Measurements from ENCODE around the gene CDH13. TPM values are rescaled to one million over a fixed set of nuclear protein-coding genes. Genes with fewer than 3 reads are reported as not detected.

CDH13 gene
- total RNA-seq, 2 experiments from 2014 or later: not detected

- Histone ChIP-seq H3K27ac (ENCODE audit: low read depth, low read length, poor library complexity, severe bottlenecking) (no peak overlapping the region), H3K4me3 (ENCODE audit: low read depth, low read length, poor library complexity, severe bottlenecking) (no peak overlapping the region), H3K36me3 (ENCODE audit: insufficient read depth, low read length) (no peaks in the 10 kb centered on the region), H3K4me2 (ENCODE audit: low read length) (no peak overlapping the region), H3K4me1 (ENCODE audit: insufficient read depth, low read length, poor library complexity, severe bottlenecking) (no peaks in the 10 kb centered on the region), H3K9me3 (ENCODE audit: low read length) (no peaks in the 10 kb centered on the region), H2AFZ (ENCODE audit: low read length) (no peak overlapping the region), H3K79me2 (ENCODE audit: insufficient read depth, low read depth, low read length) (no peaks in the 10 kb centered on the region), H3K9me2 (ENCODE audit: insufficient read depth, low read length) (no peaks in the 10 kb centered on the region), H4K20me1 (ENCODE audit: insufficient read depth, low read length) (no peaks in the 10 kb centered on the region)
- CTCF ChIA-PET (ENCODE audit: unreplicated experiment): no interaction called here
- no peak for TF ChIP-seq EZH2phosphoT487 (IDR thresholded peaks at IDR 0.05; ENCODE audit: borderline replicate concordance, low read depth, low read length)
- no peak for TF ChIP-seq CTCF (conservative IDR thresholded peaks at IDR 0.05; ENCODE audit: low read length)
- DNase-seq (ENCODE audit: low spot score): no peak
- intact Hi-C loops (cut with micrococcal nuclease; ENCODE audit: unreplicated experiment): no loop called here
- BruUV-seq (replicated peaks): no TSS peak
- POLR2A ChIA-PET: no interaction called here
Measured at GRCh38 chr16:82796047-82796446, 169.3 kb downstream of the CDH13 start.

- POLR2A ChIA-PET: interaction anchor here (0.6 to 0.9 kb wide), 2 partner anchors 10 to 145 kb away, joined by 3 read pairs; no protein-coding TSS in a partner anchor
- DNase-seq (ENCODE audit: low spot score): no peak
- Histone ChIP-seq H3K4me1 (ENCODE audit: insufficient read depth, low read length, poor library complexity, severe bottlenecking) (no peaks in the 10 kb centered on the region), H3K9me2 (ENCODE audit: insufficient read depth, low read length) (no peaks in the 10 kb centered on the region), H3K9me3 (ENCODE audit: low read length) (no peaks in the 10 kb centered on the region), H4K20me1 (ENCODE audit: insufficient read depth, low read length) (no peaks in the 10 kb centered on the region), H3K36me3 (ENCODE audit: insufficient read depth, low read length) (no peaks in the 10 kb centered on the region), H3K4me2 (ENCODE audit: low read length) (no peak overlapping the region), H2AFZ (ENCODE audit: low read length) (no peak overlapping the region), H3K27ac (ENCODE audit: low read depth, low read length, poor library complexity, severe bottlenecking) (no peak overlapping the region), H3K79me2 (ENCODE audit: insufficient read depth, low read depth, low read length) (no peaks in the 10 kb centered on the region), H3K4me3 (ENCODE audit: low read depth, low read length, poor library complexity, severe bottlenecking) (no peak overlapping the region)
- BruUV-seq (replicated peaks): no TSS peak
- intact Hi-C loops (cut with micrococcal nuclease; ENCODE audit: unreplicated experiment): no loop called here
- TF ChIP-seq EZH2phosphoT487 (IDR thresholded peaks at IDR 0.05; ENCODE audit: borderline replicate concordance, low read depth, low read length) (no peak), CTCF (conservative IDR thresholded peaks at IDR 0.05; ENCODE audit: low read length) (no peak)
- CTCF ChIA-PET (ENCODE audit: unreplicated experiment): no interaction called here
Measured at GRCh38 chr16:82801361-82801760, 174.6 kb downstream of the CDH13 start.

- intact Hi-C loops (cut with micrococcal nuclease; ENCODE audit: unreplicated experiment): no loop called here
- BruUV-seq (replicated peaks): no TSS peak
- CTCF ChIA-PET (ENCODE audit: unreplicated experiment): no interaction called here
Measured at GRCh38 chr16:82805866-82806265, 179.1 kb downstream of the CDH13 start.

More at GRCh38 chr16:82805866-82806265, 179.1 kb downstream of the CDH13 start:
- Histone ChIP-seq H3K27ac (ENCODE audit: low read depth, low read length, poor library complexity, severe bottlenecking) (no peak overlapping the region), H3K9me3 (ENCODE audit: low read length) (no peaks in the 10 kb centered on the region), H3K79me2 (ENCODE audit: insufficient read depth, low read depth, low read length) (no peaks in the 10 kb centered on the region), H2AFZ (ENCODE audit: low read length) (no peak overlapping the region), H3K4me1 (ENCODE audit: insufficient read depth, low read length, poor library complexity, severe bottlenecking) (no peaks in the 10 kb centered on the region), H3K36me3 (ENCODE audit: insufficient read depth, low read length) (no peaks in the 10 kb centered on the region), H3K9me2 (ENCODE audit: insufficient read depth, low read length) (no peaks in the 10 kb centered on the region), H3K4me2 (ENCODE audit: low read length) (no peak overlapping the region), H4K20me1 (ENCODE audit: insufficient read depth, low read length) (no peaks in the 10 kb centered on the region), H3K4me3 (ENCODE audit: low read depth, low read length, poor library complexity, severe bottlenecking) (no peak overlapping the region)
- no peak for TF ChIP-seq EZH2phosphoT487 (IDR thresholded peaks at IDR 0.05; ENCODE audit: borderline replicate concordance, low read depth, low read length)
- TF ChIP-seq CTCF (conservative IDR thresholded peaks at IDR 0.05; ENCODE audit: low read length): no peak
- no peak for DNase-seq (ENCODE audit: low spot score)
- POLR2A ChIA-PET: no interaction called here

Data from OCI-LY7 (cell line).